Stomach (tissue), 4 donors: ENCODE results near the gene PIBF1.

Experiments
- POLR2A ChIP-seq, 4 donors: fragments of 450-650 bp; IDR thresholded peaks; one replicate each; pipeline ENCODE4 v1.6.1; 2016; ENCODE audit warnings: antibody characterized with exemption in 4 of 4, control low read depth in 2 of 4, mild to moderate bottlenecking in 1 of 4, moderate library complexity in 1 of 4
- POLR2AphosphoS5 ChIP-seq, 3 donors: sonication (generic); formaldehyde crosslinking; IDR thresholded peaks; one replicate each; pipeline ENCODE4 v1.6.1; 2016; ENCODE audit warnings: antibody characterized with exemption in 3 of 3
- TF ChIP-seq, protein P1 (sequence below), 7 experiments: fragments of 450-650 bp in 4 of 7; fragments of 200-600 bp in 3 of 7; sonication (generic) in 3 of 7; IDR thresholded peaks; one replicate each; pipeline ENCODE4 v1.5.1; 2016 to 2019; ENCODE audit warnings: antibody characterized with exemption in 7 of 7, control low read depth in 2 of 7, mild to moderate bottlenecking in 1 of 7

DNA sequence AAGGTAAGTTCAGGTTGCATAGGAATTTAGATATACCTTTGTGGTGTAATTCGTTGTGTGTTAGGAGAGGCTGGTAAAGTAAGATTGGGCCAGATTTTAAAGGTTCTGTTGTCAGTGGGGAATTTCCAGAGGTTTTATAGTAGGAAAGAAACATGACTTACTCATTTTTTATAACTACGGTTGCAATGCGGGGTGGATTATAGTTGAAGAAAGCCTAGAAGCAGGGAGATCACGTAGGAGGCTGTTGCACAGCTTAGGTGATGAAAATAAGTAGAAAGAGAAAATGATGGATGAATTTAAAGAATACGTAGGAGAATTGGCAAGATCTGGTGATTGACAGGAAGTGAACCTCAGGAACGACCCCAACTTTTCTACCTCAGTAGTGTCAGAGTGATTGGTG lies 61.1 kb downstream of the PIBF1 start:
- TF ChIP-seq, protein P1, sequence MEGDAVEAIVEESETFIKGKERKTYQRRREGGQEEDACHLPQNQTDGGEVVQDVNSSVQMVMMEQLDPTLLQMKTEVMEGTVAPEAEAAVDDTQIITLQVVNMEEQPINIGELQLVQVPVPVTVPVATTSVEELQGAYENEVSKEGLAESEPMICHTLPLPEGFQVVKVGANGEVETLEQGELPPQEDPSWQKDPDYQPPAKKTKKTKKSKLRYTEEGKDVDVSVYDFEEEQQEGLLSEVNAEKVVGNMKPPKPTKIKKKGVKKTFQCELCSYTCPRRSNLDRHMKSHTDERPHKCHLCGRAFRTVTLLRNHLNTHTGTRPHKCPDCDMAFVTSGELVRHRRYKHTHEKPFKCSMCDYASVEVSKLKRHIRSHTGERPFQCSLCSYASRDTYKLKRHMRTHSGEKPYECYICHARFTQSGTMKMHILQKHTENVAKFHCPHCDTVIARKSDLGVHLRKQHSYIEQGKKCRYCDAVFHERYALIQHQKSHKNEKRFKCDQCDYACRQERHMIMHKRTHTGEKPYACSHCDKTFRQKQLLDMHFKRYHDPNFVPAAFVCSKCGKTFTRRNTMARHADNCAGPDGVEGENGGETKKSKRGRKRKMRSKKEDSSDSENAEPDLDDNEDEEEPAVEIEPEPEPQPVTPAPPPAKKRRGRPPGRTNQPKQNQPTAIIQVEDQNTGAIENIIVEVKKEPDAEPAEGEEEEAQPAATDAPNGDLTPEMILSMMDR (IDR thresholded peaks at IDR 0.05): no peak
- TF ChIP-seq POLR2AphosphoS5 (IDR thresholded peaks at IDR 0.05): no peak
- no peak for TF ChIP-seq POLR2A (IDR thresholded peaks at IDR 0.05)
